NB4 (cell line): ENCODE measurements around the gene CDK5.
A peak's percentile ranks its signal among the peaks of the same experiment; 100 is the strongest.

Experiments used
- DNase-seq: peaks from one replicate; pipeline ENCODE4 v3.0.0; 2010; ENCODE audit warnings: low read depth
- H3K4me3 ChIP-seq: one replicate; pipeline ENCODE4 v1.5.1; 2011; ENCODE audit warnings: mild to moderate bottlenecking, low read depth, low read length, moderate library complexity
- CTCF ChIP-seq: IDR thresholded peaks from one replicate; pipeline ENCODE4 v1.5.1; 2012; ENCODE audit warnings: low read depth, low read length
- MAX ChIP-seq: IDR thresholded peaks from 2 replicates; pipeline ENCODE4 v1.6.1; 2011; ENCODE audit warnings: low read depth, low read length
- MYC ChIP-seq: IDR thresholded peaks from 2 replicates; pipeline ENCODE4 v1.6.1; 2011; ENCODE audit warnings: low read depth, low read length
- POLR2A ChIP-seq: IDR thresholded peaks from 2 replicates; pipeline ENCODE4 v1.6.1; 2011; ENCODE audit warnings: mild to moderate bottlenecking; ENCODE audit not compliant: insufficient read length; ENCODE audit errors: extremely low read depth

CDK5 gene

GRCh38 chr7:151088019-151088855 is 30.5 kb upstream of the CDK5 start:
- H3K4me3 ChIP-seq: peak overlapping the region; percentile 63
- DNase-seq: no peak
- no peak for TF ChIP-seq CTCF
- TF ChIP-seq MYC: no peak
- no peak for TF ChIP-seq POLR2A
- TF ChIP-seq MAX: no peak; the same call in 1 of the 2 replicates

GRCh38 chr7:151087245-151088018 is 29.7 kb upstream of the CDK5 start:
- DNase-seq: peak; percentile 83
- no peak for TF ChIP-seq POLR2A
- peak; percentile 10 for TF ChIP-seq CTCF
- peak; percentile 52 for TF ChIP-seq MAX
- H3K4me3 ChIP-seq: peak overlapping the region; percentile 63

GRCh38 chr7:151086802-151087244 is 29.1 kb upstream of the CDK5 start:
- TF ChIP-seq CTCF: no peak
- peak; percentile 61 for TF ChIP-seq MAX
- no peak for TF ChIP-seq POLR2A
- TF ChIP-seq MYC: peak; percentile 66
- peak overlapping the region; percentile 63 for H3K4me3 ChIP-seq
- DNase-seq: peak; percentile 69

- DNase-seq: peak; percentile 92
Observed at GRCh38 chr7:151085691-151086620, 28.3 kb upstream of the CDK5 start, which contains the start of gene AGAP3. TSS of gene AGAP3 (plus strand) at chr7:151086475. CDS start at chr7:151086742, 267 bp downstream.

More at GRCh38 chr7:151085691-151086620, 28.3 kb upstream of the CDK5 start, which contains the start of gene AGAP3:
- TF ChIP-seq CTCF (no peak), POLR2A (peak; percentile 92), MAX (peak; percentile 50), MYC (peak; percentile 79)
- H3K4me3 ChIP-seq: peak within 1 kb of the TSS; percentile 63
